ENCODE results near the gene KREMEN1. TPM values are rescaled to one million over a fixed set of nuclear protein-coding genes. Genes with fewer than 3 reads are reported as not detected.

Gene KREMEN1
- total and polyA plus RNA-seq, 9 of the 15 experiments (the other 6 are each of a cell fraction or from before 2014, with no cell fraction given), result 0.69 to 11.5 (median 4.3) TPM

DNA sequence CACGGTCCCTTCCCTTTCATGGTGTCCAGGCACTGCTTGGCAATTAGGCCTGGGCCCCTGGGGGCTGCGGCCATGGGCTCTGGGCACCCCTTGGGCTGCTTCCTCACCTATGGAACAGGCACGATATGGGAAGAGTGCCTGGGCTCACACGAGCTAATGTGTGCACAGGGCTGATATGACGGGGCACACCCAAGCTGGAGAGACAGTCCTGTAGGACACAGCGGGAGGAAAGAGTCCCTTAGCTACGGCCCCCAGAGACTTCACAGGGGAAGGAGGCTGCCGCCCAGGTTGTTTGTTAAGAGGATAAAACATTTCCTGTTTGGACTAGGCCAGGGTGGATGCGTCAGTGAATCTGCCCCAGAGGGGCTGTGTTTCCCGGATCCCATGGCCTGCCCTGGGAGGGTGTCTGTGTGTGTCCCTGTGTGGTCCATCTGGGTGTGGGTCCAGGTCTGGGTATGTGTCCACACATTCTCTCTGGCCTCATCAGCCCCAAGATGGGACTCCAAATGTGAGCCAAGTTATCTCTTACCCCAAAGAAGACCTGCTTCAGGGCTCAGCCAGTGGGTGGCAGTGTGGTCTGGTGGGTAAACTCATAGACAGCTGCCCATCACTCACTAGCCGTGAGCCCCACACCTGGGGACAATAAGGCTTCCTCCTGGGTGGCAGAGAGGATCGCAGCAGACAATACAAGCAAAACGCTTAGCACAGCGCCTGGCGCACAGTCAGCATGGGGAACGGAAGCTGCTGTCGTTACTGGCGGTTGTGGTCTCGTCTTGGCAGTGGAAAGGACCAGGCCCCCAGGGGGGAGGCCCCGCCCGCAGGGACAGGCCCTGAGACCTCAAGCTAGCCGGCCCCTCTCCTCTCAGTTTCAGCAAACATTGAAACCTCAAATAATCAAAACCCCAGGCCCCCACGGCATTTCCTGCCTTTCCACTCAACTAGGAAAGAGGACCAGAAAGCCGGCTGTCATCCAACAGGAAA is 129.7 kb downstream of the KREMEN1 start (continued):
- TF ChIP-seq, protein P1, sequence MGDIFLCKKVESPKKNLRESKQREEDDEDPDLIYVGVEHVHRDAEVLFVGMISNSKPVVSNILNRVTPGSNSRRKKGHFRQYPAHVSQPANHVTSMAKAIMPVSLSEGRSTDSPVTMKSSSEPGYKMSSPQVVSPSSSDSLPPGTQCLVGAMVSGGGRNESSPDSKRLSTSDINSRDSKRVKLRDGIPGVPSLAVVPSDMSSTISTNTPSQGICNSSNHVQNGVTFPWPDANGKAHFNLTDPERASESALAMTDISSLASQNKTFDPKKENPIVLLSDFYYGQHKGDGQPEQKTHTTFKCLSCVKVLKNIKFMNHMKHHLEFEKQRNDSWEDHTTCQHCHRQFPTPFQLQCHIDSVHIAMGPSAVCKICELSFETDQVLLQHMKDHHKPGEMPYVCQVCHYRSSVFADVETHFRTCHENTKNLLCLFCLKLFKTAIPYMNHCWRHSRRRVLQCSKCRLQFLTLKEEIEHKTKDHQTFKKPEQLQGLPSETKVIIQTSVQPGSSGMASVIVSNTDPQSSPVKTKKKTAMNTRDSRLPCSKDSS (IDR thresholded peaks at IDR 0.05; ENCODE audit: low read depth, partially characterized antibody), result no peak
- no peak for TF ChIP-seq MAFG (tag; conservative IDR thresholded peaks at IDR 0.05)
- TF ChIP-seq, protein P2, sequence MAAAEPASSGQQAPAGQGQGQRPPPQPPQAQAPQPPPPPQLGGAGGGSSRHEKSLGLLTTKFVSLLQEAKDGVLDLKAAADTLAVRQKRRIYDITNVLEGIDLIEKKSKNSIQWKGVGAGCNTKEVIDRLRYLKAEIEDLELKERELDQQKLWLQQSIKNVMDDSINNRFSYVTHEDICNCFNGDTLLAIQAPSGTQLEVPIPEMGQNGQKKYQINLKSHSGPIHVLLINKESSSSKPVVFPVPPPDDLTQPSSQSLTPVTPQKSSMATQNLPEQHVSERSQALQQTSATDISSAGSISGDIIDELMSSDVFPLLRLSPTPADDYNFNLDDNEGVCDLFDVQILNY (CRISPR knock-in tag; IDR thresholded peaks at IDR 0.05), result no peak
- no peak for TF ChIP-seq SRF (CRISPR knock-in tag; IDR thresholded peaks at IDR 0.05)
- TF ChIP-seq DDX20 (tag; IDR thresholded peaks at IDR 0.05; ENCODE audit: low read depth), result no peak
- no peak for TF ChIP-seq ZNF408 (CRISPR knock-in tag; IDR thresholded peaks at IDR 0.05; ENCODE audit: low read depth)
- no peak for TF ChIP-seq NUFIP1 (IDR thresholded peaks at IDR 0.05; ENCODE audit: partially characterized antibody)
- TF ChIP-seq ZNF766 (CRISPR knock-in tag; conservative IDR thresholded peaks at IDR 0.05), result peak; percentile 28; the same call in 1 of the 2 replicates
- no peak for TF ChIP-seq THRAP3 (IDR thresholded peaks at IDR 0.05; ENCODE audit: borderline replicate concordance)
- no peak for TF ChIP-seq MXD1 (CRISPR knock-in tag; IDR thresholded peaks at IDR 0.05; ENCODE audit: borderline replicate concordance, poor library complexity, severe bottlenecking)
- TF ChIP-seq ZNF518B (CRISPR knock-in tag; IDR thresholded peaks at IDR 0.05), result no peak
- no peak for TF ChIP-seq CSDE1 (IDR thresholded peaks at IDR 0.05)
- TF ChIP-seq ZSCAN29 (IDR thresholded peaks at IDR 0.05), result no peak
- TF ChIP-seq, protein P3, sequence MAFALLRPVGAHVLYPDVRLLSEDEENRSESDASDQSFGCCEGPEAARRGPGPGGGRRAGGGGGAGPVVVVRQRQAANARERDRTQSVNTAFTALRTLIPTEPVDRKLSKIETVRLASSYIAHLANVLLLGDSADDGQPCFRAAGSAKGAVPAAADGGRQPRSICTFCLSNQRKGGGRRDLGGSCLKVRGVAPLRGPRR (CRISPR knock-in tag; IDR thresholded peaks at IDR 0.05), result no peak
- TF ChIP-seq, protein P4, sequence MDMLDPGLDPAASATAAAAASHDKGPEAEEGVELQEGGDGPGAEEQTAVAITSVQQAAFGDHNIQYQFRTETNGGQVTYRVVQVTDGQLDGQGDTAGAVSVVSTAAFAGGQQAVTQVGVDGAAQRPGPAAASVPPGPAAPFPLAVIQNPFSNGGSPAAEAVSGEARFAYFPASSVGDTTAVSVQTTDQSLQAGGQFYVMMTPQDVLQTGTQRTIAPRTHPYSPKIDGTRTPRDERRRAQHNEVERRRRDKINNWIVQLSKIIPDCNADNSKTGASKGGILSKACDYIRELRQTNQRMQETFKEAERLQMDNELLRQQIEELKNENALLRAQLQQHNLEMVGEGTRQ (CRISPR knock-in tag; IDR thresholded peaks at IDR 0.05), result no peak
